NB4 (cell line): ENCODE results near the gene EDEM3.

Experiments used
- DNase-seq: peaks from one replicate; pipeline ENCODE4 v3.0.0; 2010; ENCODE audit warnings: low read depth
- H3K4me3 ChIP-seq: one replicate; pipeline ENCODE4 v1.5.1; 2011; ENCODE audit warnings: mild to moderate bottlenecking, low read depth, low read length, moderate library complexity
- MYC ChIP-seq: IDR thresholded peaks from 2 replicates; pipeline ENCODE4 v1.6.1; 2011; ENCODE audit warnings: low read depth, low read length
- POLR2A ChIP-seq: IDR thresholded peaks from 2 replicates; pipeline ENCODE4 v1.6.1; 2011; ENCODE audit warnings: mild to moderate bottlenecking; ENCODE audit not compliant: insufficient read length; ENCODE audit errors: extremely low read depth
- TF ChIP-seq, protein P1 (sequence below): IDR thresholded peaks from 2 replicates; pipeline ENCODE4 v1.6.1; 2011; ENCODE audit warnings: low read depth, low read length
- TF ChIP-seq, protein P2 (sequence below): IDR thresholded peaks from one replicate; pipeline ENCODE4 v1.5.1; 2012; ENCODE audit warnings: low read depth, low read length

Gene EDEM3

DNA sequence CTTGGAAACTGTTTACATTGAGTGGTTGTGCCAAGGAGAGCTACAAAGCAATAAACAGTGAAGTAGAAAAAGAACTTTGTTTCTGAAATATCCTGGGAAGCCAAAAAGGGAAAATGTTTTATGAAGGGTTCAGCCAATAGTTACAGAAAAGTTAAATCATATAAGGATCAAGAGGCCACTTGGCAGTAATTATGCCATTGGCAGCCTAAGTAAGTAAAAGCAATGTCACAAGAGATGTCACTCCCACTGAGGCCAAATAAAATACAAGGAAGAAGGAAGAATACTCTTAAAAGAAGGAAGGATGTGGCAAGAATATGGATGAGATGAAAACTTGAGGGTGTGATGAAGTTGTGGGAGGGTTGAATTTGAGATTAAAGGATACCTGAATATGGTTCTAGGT, 45.2 kb downstream of the EDEM3 start:
- no peak overlapping the region for H3K4me3 ChIP-seq
- TF ChIP-seq, protein P1, sequence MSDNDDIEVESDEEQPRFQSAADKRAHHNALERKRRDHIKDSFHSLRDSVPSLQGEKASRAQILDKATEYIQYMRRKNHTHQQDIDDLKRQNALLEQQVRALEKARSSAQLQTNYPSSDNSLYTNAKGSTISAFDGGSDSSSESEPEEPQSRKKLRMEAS = no peak
- no peak for DNase-seq

DNA sequence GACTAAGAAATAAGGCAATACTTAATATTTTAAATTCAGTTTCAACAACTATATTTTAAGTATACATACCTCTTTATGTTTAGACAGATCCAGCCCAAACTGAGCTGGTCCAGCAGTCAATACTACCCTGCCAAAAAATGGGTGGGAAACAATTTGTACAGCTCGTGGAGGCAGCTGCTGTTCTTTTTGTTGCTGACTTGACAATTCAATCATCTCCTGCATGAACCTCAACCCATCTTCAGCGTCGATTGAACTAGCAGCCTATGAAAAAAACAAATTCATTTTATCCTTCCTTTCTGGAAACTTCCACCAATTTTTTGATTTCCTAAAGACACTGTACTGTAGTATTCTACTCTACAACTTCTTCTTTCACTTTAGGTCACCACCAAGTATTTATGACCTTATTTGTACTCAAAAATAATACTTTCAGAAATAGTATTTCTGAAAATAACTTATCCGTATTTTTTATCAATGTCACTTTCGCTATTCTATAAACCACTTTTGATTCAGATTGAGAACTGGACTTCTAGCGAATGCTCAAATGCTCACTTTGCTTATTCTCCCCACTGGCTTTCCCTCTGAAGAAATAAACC, 46.5 kb downstream of the EDEM3 start:
- DNase-seq = no peak
- TF ChIP-seq, protein P1 = no peak
- H3K4me3 ChIP-seq = no peak overlapping the region

DNA sequence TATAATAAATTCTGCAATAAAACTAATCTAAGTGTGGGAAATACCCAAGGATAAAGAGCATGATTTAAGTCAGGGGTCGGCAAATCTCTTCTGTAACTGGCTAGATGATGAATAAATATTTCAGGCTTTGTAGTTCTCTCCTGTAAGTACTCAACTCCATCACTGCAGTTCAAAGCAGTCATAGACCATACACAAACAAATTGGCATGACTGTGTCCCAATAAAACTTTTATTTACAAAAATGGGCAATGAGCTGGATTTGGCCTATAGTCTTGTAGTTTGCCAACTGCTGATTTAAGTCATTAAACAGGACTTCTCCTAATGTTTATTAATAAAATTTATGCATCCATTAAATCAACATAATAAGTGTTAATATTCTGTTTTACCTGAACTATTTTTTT, 49.4 kb downstream of the EDEM3 start:
- TF ChIP-seq MYC = no peak
- TF ChIP-seq, protein P1 = no peak
- TF ChIP-seq POLR2A = no peak
- TF ChIP-seq, protein P2, sequence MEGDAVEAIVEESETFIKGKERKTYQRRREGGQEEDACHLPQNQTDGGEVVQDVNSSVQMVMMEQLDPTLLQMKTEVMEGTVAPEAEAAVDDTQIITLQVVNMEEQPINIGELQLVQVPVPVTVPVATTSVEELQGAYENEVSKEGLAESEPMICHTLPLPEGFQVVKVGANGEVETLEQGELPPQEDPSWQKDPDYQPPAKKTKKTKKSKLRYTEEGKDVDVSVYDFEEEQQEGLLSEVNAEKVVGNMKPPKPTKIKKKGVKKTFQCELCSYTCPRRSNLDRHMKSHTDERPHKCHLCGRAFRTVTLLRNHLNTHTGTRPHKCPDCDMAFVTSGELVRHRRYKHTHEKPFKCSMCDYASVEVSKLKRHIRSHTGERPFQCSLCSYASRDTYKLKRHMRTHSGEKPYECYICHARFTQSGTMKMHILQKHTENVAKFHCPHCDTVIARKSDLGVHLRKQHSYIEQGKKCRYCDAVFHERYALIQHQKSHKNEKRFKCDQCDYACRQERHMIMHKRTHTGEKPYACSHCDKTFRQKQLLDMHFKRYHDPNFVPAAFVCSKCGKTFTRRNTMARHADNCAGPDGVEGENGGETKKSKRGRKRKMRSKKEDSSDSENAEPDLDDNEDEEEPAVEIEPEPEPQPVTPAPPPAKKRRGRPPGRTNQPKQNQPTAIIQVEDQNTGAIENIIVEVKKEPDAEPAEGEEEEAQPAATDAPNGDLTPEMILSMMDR = no peak
- H3K4me3 ChIP-seq = no peak overlapping the region
- DNase-seq = no peak

DNA sequence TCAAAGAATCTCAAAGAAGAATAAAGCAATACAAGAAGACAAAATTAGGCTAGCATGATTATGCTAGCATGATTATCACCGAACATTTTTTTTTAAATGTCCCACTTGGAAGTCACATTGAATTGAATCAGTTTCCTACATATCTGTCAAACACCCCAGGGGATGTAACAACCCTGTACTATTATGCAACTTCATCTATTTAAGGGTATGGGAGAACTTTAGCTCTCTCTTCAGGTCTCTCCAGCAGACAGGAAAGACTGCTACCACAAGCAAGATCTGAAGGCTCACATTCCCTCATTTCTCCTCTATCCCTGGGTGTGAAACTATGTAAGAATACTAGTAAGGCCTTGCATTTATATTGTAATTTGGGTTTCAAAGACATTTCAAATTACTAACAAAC, 52.8 kb downstream of the EDEM3 start:
- DNase-seq = peak; percentile 10
- TF ChIP-seq POLR2A = no peak
- no peak for TF ChIP-seq MYC
- TF ChIP-seq, protein P1 = no peak
- TF ChIP-seq, protein P2 = no peak
- H3K4me3 ChIP-seq = no peak overlapping the region

DNA sequence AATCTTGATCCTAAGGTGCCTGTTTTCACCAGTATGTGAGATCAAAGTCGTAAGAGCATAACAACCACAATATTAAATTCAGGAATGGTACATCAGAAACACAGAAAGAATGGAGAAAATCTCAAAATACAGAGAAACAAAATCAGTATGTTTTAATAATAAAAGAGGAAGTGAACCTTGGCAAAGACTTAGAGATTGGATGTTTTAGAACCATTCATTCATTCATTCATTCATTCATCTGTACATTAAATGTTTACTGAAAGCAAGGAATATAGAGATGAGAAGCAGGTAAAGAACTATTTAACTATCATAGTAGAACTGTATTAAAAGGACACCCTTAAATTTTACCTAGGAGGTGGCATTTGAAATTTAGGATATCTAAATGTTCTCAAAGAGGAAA, 55.7 kb downstream of the EDEM3 start:
- H3K4me3 ChIP-seq = no peak overlapping the region
- no peak for DNase-seq
- TF ChIP-seq, protein P2 = no peak
- TF ChIP-seq POLR2A (no peak), MYC (no peak)
- TF ChIP-seq, protein P1 = no peak

DNA sequence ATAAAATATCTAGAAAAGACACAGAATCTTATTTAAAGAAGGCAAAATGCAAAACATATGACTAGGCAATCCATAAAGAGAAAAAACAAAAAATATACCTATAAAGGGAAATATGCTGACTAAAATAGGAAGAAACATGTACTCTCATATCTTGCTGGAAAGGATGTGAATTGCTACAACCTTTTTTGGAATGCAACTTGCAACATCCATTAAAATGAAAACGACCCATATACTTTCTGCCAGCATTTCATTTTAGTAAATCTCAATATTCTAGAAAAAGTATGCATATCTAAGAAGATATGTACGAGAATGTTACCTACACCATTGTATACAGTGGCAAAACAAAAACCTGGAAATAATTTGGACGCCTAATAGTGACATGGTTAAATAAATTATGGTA, 56.6 kb downstream of the EDEM3 start:
- H3K4me3 ChIP-seq = no peak overlapping the region
- TF ChIP-seq, protein P2 = no peak
- no peak for TF ChIP-seq MYC
- TF ChIP-seq, protein P1 = no peak
- no peak for DNase-seq

DNA sequence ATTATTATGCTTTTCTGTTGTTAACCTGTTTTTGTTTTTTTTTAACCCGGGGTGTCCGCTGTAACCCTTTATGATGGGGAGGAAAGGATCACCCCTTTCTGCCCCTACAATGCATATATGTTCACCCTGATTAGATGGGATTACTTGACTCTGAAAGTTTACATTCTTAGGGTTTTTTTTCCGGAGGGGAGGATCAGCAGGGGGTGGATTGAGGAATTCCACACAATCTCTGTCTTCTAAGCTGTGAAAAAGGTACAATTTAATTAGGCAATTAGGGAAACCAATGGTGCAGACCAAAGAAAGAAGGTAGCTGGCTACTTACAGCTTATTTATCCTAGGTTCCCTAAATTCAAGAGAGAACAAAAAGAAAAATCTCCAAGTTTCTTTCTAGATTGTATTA, 58.3 kb downstream of the EDEM3 start:
- no peak overlapping the region for H3K4me3 ChIP-seq
- TF ChIP-seq MYC = no peak
- TF ChIP-seq, protein P1 = no peak
- DNase-seq = no peak
